Naive thymus-derived CD8-positive, alpha-beta T cell (primary cell): ENCODE data around the gene B3GALT5. TPM values are rescaled to one million over a fixed set of nuclear protein-coding genes. Genes with fewer than 3 reads are reported as not detected.
"Not testable (repeated sequence)": the region's sequence is repeated elsewhere in the genome, so short reads cannot be mapped to it uniquely, and the experiment has no call there.

Source experiments
- ATAC-seq, 2 donors: fragments of 150-1000 bp; cut with Tn5 transposase in 1 of 2; sonication (Bioruptor Pico), chemical (Tn5 transposase) in 1 of 2; 1 replicate in 1 of 2; 2 replicates in 1 of 2; pipeline ENCODE4 v1.10.0; 2021; ENCODE audit warnings: mild to moderate bottlenecking in 2 of 2, moderate library complexity in 2 of 2
- POLR2A ChIA-PET: fragments of 350-600 bp; sonication (Branson Sonifier 250); formaldehyde crosslinking; loops from one replicate; lab custom pipeline; 2021; ENCODE audit warnings: antibody characterized with exemption; lab: Charles Lee
- DNase-seq, 10 donors: peaks; one replicate each; pipeline versions ENCODE4 v3.0.0 to v3.0.0-alpha.2; 2020 to 2022
- H3K27ac Mint-ChIP-seq, 10 donors: one replicate each; pipeline ENCODE4 v1.8.0; 2020 to 2022; ENCODE audit warnings: mild to moderate bottlenecking in 10 of 10, mixed read lengths in 10 of 10, moderate library complexity in 4 of 10, inconsistent platforms in 1 of 10
- H3K27me3 Mint-ChIP-seq, 5 donors: one replicate each; pipeline ENCODE4 v1.8.0; 2021 to 2022; ENCODE audit warnings: mixed read lengths in 5 of 5
- H3K36me3 Mint-ChIP-seq, 3 donors: one replicate each; pipeline ENCODE4 v1.8.0; 2020 to 2022; ENCODE audit warnings: mixed read lengths in 3 of 3, mild to moderate bottlenecking in 2 of 3, inconsistent platforms in 1 of 3
- H3K4me1 Mint-ChIP-seq, 4 donors: one replicate each; pipeline ENCODE4 v1.8.0; 2021 to 2022; ENCODE audit warnings: mixed read lengths in 4 of 4
- H3K4me3 Mint-ChIP-seq, 10 donors: one replicate each; pipeline ENCODE4 v1.8.0; 2020 to 2022; ENCODE audit warnings: mild to moderate bottlenecking in 10 of 10, mixed read lengths in 10 of 10, moderate library complexity in 6 of 10, inconsistent platforms in 1 of 10
- H3K9me3 Mint-ChIP-seq, 9 donors: one replicate each; pipeline ENCODE4 v1.8.0; 2020 to 2022; ENCODE audit warnings: mixed read lengths in 9 of 9, mild to moderate bottlenecking in 3 of 9, inconsistent platforms in 1 of 9, moderate library complexity in 1 of 9
- polyA plus RNA-seq, 3 donors: library from polyadenylated mRNA; unstranded; fragments of 300-500 nt; fragmentation: Illumina TruSeq; gene quantifications; one replicate each; pipeline ENCODE4 v1.2.3, GENCODE V29; 2021
- total RNA-seq, 8 experiments: library from RNA in 2 of 8; stranded (reverse) in 2 of 8; gene quantifications; one replicate each; pipeline ENCODE4 v1.2.3 and lab custom pipeline; 2021 to 2026

Gene B3GALT5
- total and polyA plus RNA-seq, 5 experiments from 2014 or later: not detected

- Mint-ChIP-seq H3K4me3 (no peak overlapping the region), H3K4me1 (no peaks in the 10 kb centered on the region), H3K9me3 (peaks cover 0 to 4% (median 0%) of the 10 kb centered on the region in 9 donors), H3K27me3 (peaks cover 0 to 30% (median 11%) of the 10 kb centered on the region in 5 donors), H3K27ac (no peak overlapping the region), H3K36me3 (no peaks in the 10 kb centered on the region)
- POLR2A ChIA-PET: no interaction called here
- ATAC-seq: no peak
- no peak for DNase-seq
Observed at GRCh38 chr21:39675590-39675989, 62.9 kb downstream of the B3GALT5 start.

- Mint-ChIP-seq H3K27ac (no peak overlapping the region), H3K36me3 (no peaks in the 10 kb centered on the region), H3K4me1 (no peaks in the 10 kb centered on the region), H3K4me3 (no peak overlapping the region), H3K9me3 (peaks cover 0 to 4% (median 0%) of the 10 kb centered on the region in 9 donors), H3K27me3 (peaks cover 0 to 30% (median 11%) of the 10 kb centered on the region in 5 donors)
- POLR2A ChIA-PET: no interaction called here
- DNase-seq (no peak), ATAC-seq (no peak)
Observed at GRCh38 chr21:39675993-39676661, 63.4 kb downstream of the B3GALT5 start.

- no peak overlapping the region for H3K27ac Mint-ChIP-seq
- H3K9me3 Mint-ChIP-seq: peaks cover 0 to 17% (median 5%) of the 10 kb centered on the region in 9 donors
- DNase-seq: no peak
- H3K27me3 Mint-ChIP-seq: peaks cover 0 to 6% (median 4%) of the 10 kb centered on the region in 5 donors
- H3K36me3 Mint-ChIP-seq: no peaks in the 10 kb centered on the region
- H3K4me1 Mint-ChIP-seq: no peaks in the 10 kb centered on the region
- no peak for ATAC-seq
- POLR2A ChIA-PET: no interaction called here
- H3K4me3 Mint-ChIP-seq: no peak overlapping the region
Observed at GRCh38 chr21:39680216-39680615, 67.5 kb downstream of the B3GALT5 start.

GRCh38 chr21:39681257-39681656 lies 68.5 kb downstream of the B3GALT5 start:
- peaks cover 0 to 17% (median 5%) of the 10 kb centered on the region in 9 donors for H3K9me3 Mint-ChIP-seq
- no peaks in the 10 kb centered on the region for H3K36me3 Mint-ChIP-seq
- no peak for DNase-seq
- no peak for ATAC-seq
- H3K4me3 Mint-ChIP-seq: no peak overlapping the region
- no peak overlapping the region for H3K27ac Mint-ChIP-seq
- POLR2A ChIA-PET: no interaction called here
- peaks cover 0 to 4% (median 0%) of the 10 kb centered on the region in 5 donors for H3K27me3 Mint-ChIP-seq
- H3K4me1 Mint-ChIP-seq: no peaks in the 10 kb centered on the region

GRCh38 chr21:39681845-39682244 lies 69.1 kb downstream of the B3GALT5 start:
- no peak for DNase-seq
- Mint-ChIP-seq H3K9me3 (peaks cover 0 to 17% (median 5%) of the 10 kb centered on the region in 9 donors), H3K36me3 (no peaks in the 10 kb centered on the region), H3K27me3 (peaks cover 0 to 7% (median 0%) of the 10 kb centered on the region in 5 donors), H3K27ac (no peak overlapping the region), H3K4me3 (no peak overlapping the region), H3K4me1 (no peaks in the 10 kb centered on the region)
- POLR2A ChIA-PET: no interaction called here
- no peak for ATAC-seq

- Mint-ChIP-seq H3K36me3 (no peaks in the 10 kb centered on the region), H3K9me3 (peaks cover 0 to 17% (median 5%) of the 10 kb centered on the region in 9 donors), H3K27me3 (peaks cover 0 to 22% (median 0%) of the 10 kb centered on the region in 5 donors), H3K27ac (no peak overlapping the region), H3K4me1 (no peaks in the 10 kb centered on the region), H3K4me3 (no peak overlapping the region)
- ATAC-seq (no peak), DNase-seq (no peak)
- POLR2A ChIA-PET: no interaction called here
Observed at GRCh38 chr21:39685236-39685635, 72.5 kb downstream of the B3GALT5 start.

GRCh38 chr21:39685991-39686390 lies 73.3 kb downstream of the B3GALT5 start:
- POLR2A ChIA-PET: no interaction called here
- no peaks in the 10 kb centered on the region for H3K4me1 Mint-ChIP-seq
- no peak overlapping the region for H3K27ac Mint-ChIP-seq
- ATAC-seq (no peak), DNase-seq (no peak)
- no peaks in the 10 kb centered on the region for H3K36me3 Mint-ChIP-seq
- H3K27me3 Mint-ChIP-seq: peaks cover 0 to 22% (median 0%) of the 10 kb centered on the region in 5 donors
- H3K9me3 Mint-ChIP-seq: peaks cover 0 to 17% (median 5%) of the 10 kb centered on the region in 9 donors
- H3K4me3 Mint-ChIP-seq: no peak overlapping the region

- no peak overlapping the region for H3K27ac Mint-ChIP-seq
- POLR2A ChIA-PET: no interaction called here
- no peak overlapping the region for H3K4me3 Mint-ChIP-seq
- ATAC-seq (no peak), DNase-seq (no peak)
- H3K9me3 Mint-ChIP-seq: peaks cover 0 to 17% (median 5%) of the 10 kb centered on the region in 9 donors
- no peaks in the 10 kb centered on the region for H3K4me1 Mint-ChIP-seq
- peaks cover 0 to 22% (median 0%) of the 10 kb centered on the region in 5 donors for H3K27me3 Mint-ChIP-seq
- no peaks in the 10 kb centered on the region for H3K36me3 Mint-ChIP-seq
Observed at GRCh38 chr21:39686646-39687468, 74.1 kb downstream of the B3GALT5 start.

GRCh38 chr21:39688010-39688409 lies 75.3 kb downstream of the B3GALT5 start:
- peaks cover 0 to 22% (median 3%) of the 10 kb centered on the region in 5 donors for H3K27me3 Mint-ChIP-seq
- H3K4me1 Mint-ChIP-seq: no peaks in the 10 kb centered on the region
- H3K27ac Mint-ChIP-seq: no peak overlapping the region
- H3K36me3 Mint-ChIP-seq: no peaks in the 10 kb centered on the region
- DNase-seq (no peak), ATAC-seq (no peak)
- POLR2A ChIA-PET: no interaction called here
- no peak overlapping the region for H3K4me3 Mint-ChIP-seq
- H3K9me3 Mint-ChIP-seq: peaks cover 0 to 17% (median 5%) of the 10 kb centered on the region in 9 donors

- POLR2A ChIA-PET, DNase-seq, H3K9me3 Mint-ChIP-seq, H3K4me3 Mint-ChIP-seq, H3K4me1 Mint-ChIP-seq, H3K36me3 Mint-ChIP-seq, ATAC-seq, H3K27ac Mint-ChIP-seq: not testable (repeated sequence)
- H3K27me3 Mint-ChIP-seq: peaks cover 0 to 31% (median 5%) of the 10 kb centered on the region in 5 donors
Observed at GRCh38 chr21:39689860-39690259, 77.1 kb downstream of the B3GALT5 start.

- POLR2A ChIA-PET: no interaction called here
- H3K9me3 Mint-ChIP-seq: peaks cover 0 to 9% (median 0%) of the 10 kb centered on the region in 9 donors
- peaks cover 0 to 33% (median 5%) of the 10 kb centered on the region in 5 donors for H3K27me3 Mint-ChIP-seq
- no peak overlapping the region for H3K4me3 Mint-ChIP-seq
- DNase-seq (no peak), ATAC-seq (no peak)
- H3K36me3 Mint-ChIP-seq: no peaks in the 10 kb centered on the region
- no peak overlapping the region for H3K27ac Mint-ChIP-seq
- no peaks in the 10 kb centered on the region for H3K4me1 Mint-ChIP-seq
Observed at GRCh38 chr21:39690454-39690853, 77.7 kb downstream of the B3GALT5 start.

GRCh38 chr21:39694750-39695149 lies 82.0 kb downstream of the B3GALT5 start:
- no peak overlapping the region for H3K27ac Mint-ChIP-seq
- H3K4me1 Mint-ChIP-seq: no peaks in the 10 kb centered on the region
- no peaks in the 10 kb centered on the region for H3K36me3 Mint-ChIP-seq
- H3K4me3 Mint-ChIP-seq: no peak overlapping the region
- ATAC-seq (no peak), DNase-seq (no peak)
- peaks cover 0 to 9% (median 0%) of the 10 kb centered on the region in 9 donors for H3K9me3 Mint-ChIP-seq
- POLR2A ChIA-PET: no interaction called here
- H3K27me3 Mint-ChIP-seq: peaks cover 6 to 24% (median 10%) of the 10 kb centered on the region in 5 donors

GRCh38 chr21:39696196-39696595 lies 83.5 kb downstream of the B3GALT5 start:
- H3K27ac Mint-ChIP-seq: no peak overlapping the region
- POLR2A ChIA-PET: no interaction called here
- H3K4me3 Mint-ChIP-seq: no peak overlapping the region
- no peaks in the 10 kb centered on the region for H3K4me1 Mint-ChIP-seq
- peaks cover 0 to 9% (median 0%) of the 10 kb centered on the region in 9 donors for H3K9me3 Mint-ChIP-seq
- H3K36me3 Mint-ChIP-seq: no peaks in the 10 kb centered on the region
- DNase-seq (no peak), ATAC-seq (no peak)
- peaks cover 6 to 24% (median 14%) of the 10 kb centered on the region in 5 donors for H3K27me3 Mint-ChIP-seq
